Measurements from ENCODE around the gene S1PR3. TPM values are rescaled to one million over a fixed set of nuclear protein-coding genes. Genes with fewer than 3 reads are reported as not detected.
A peak's percentile ranks its signal among the peaks of the same experiment; 100 is the strongest.

Gene S1PR3
- total RNA-seq, 4 donors from 2014 or later: 1.9 to 6.7 (median 4.3) TPM

DNA sequence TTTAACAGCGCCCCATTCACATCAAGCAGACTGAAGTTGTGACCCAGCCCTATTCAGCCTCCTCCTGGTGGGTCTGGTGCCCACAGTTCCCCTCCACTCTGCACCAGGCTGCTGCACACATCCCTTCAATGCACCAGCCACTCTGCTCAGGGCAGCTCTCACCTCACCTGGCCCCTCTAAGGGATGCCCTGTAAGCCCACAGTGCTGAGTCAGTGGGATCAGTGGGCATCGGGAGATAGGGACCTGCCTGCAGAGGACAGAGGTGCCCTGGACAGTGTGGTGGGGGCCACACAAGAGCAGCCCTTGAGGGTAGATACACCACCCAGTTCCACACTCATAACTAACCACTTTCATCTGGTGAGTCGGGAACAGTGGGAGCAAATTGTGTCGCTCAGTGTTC lies 38.3 kb upstream of the S1PR3 start:
- TF ChIP-seq, protein P1, sequence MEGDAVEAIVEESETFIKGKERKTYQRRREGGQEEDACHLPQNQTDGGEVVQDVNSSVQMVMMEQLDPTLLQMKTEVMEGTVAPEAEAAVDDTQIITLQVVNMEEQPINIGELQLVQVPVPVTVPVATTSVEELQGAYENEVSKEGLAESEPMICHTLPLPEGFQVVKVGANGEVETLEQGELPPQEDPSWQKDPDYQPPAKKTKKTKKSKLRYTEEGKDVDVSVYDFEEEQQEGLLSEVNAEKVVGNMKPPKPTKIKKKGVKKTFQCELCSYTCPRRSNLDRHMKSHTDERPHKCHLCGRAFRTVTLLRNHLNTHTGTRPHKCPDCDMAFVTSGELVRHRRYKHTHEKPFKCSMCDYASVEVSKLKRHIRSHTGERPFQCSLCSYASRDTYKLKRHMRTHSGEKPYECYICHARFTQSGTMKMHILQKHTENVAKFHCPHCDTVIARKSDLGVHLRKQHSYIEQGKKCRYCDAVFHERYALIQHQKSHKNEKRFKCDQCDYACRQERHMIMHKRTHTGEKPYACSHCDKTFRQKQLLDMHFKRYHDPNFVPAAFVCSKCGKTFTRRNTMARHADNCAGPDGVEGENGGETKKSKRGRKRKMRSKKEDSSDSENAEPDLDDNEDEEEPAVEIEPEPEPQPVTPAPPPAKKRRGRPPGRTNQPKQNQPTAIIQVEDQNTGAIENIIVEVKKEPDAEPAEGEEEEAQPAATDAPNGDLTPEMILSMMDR (IDR thresholded peaks at IDR 0.05): no peak
- TF ChIP-seq POLR2A (IDR thresholded peaks at IDR 0.05): no peak
- no peak for DNase-seq
- Histone ChIP-seq H3K9me3 (no peaks in the 10 kb centered on the region), H3K4me3 (no peak overlapping the region), H3K27ac (no peak overlapping the region), H3K27me3 (no peaks in the 10 kb centered on the region), H3K36me3 (no peaks in the 10 kb centered on the region), H3K4me1 (peaks cover 0 to 21% (median 0%) of the 10 kb centered on the region in 4 donors)

DNA sequence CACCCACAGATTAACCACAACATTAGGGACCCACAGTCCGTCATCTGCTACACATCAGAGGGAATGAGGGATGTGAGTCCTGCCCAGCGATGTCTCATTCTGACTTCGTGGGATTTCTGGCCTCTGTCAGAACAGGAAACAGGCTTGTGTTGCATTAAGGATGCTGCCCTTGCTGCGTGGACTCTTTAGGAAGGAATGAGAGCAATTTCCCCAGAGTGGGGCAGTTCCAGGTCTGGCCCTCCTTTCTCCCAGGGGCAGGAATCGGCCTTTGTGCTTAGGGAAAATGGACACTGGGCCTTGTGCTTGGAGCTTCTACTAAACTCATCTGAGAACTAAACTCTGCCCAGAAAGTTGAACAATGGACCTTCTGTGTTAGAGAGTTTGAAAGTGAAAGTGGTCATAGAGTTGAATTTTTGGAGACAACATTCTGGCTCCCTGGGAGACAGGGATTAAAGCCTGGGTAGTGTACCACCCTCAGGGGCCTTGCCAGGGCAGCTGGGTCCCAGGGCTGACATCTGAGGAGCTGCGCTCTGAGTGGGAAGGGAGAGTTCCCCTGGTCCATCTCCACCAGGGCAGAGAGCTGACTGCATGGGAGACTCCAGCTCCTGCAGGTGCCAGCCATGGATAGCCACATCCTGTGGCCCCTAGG lies 37.8 kb upstream of the S1PR3 start:
- Histone ChIP-seq H3K9me3 (no peaks in the 10 kb centered on the region), H3K27ac (peak overlapping the region in 1 of 4 donors; percentile 17)

GRCh38 chr9:88954066-88954465 lies 37.2 kb upstream of the S1PR3 start:
- Histone ChIP-seq H3K27me3 (no peaks in the 10 kb centered on the region), H3K27ac (no peak overlapping the region), H3K4me3 (no peak overlapping the region), H3K36me3 (no peaks in the 10 kb centered on the region), H3K9me3 (no peaks in the 10 kb centered on the region), H3K4me1 (peaks cover 0 to 21% (median 0%) of the 10 kb centered on the region in 4 donors)
- no peak for TF ChIP-seq POLR2A (IDR thresholded peaks at IDR 0.05)
- TF ChIP-seq, protein P1 (IDR thresholded peaks at IDR 0.05): no peak
- DNase-seq: no peak

More for the DNA sequence above, 37.8 kb upstream of the S1PR3 start:
- Histone ChIP-seq H3K4me3 (no peak overlapping the region), H3K27me3 (no peaks in the 10 kb centered on the region), H3K36me3 (no peaks in the 10 kb centered on the region), H3K4me1 (peaks cover 0 to 21% (median 0%) of the 10 kb centered on the region in 4 donors)
- TF ChIP-seq, protein P1 (IDR thresholded peaks at IDR 0.05): no peak
- TF ChIP-seq POLR2A (IDR thresholded peaks at IDR 0.05): no peak
- DNase-seq: no peak

DNA sequence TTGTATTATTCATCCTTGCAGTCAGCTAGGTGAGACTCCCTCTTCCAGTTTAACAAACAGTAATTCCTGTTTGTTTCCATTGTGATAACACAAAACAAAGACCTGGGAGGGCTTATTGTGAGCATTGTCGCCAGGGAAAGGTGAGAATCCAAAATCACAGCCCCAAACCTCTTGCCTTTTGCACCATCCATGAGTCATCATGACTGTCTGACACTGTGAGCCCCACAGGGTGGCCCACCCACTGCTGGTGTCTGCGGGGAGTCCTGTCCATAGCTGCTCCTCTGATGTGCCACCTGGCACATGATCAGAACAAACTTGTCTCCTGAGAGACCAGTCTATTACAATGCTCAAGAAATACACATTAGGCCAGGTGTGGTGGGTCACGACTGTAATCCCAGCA lies 33.7 kb upstream of the S1PR3 start:
- no peaks in the 10 kb centered on the region for H3K27me3 ChIP-seq
- peaks cover 0 to 5% (median 0%) of the 10 kb centered on the region in 4 donors for H3K4me1 ChIP-seq
- no peak for TF ChIP-seq POLR2A (IDR thresholded peaks at IDR 0.05)
- TF ChIP-seq, protein P1 (IDR thresholded peaks at IDR 0.05): no peak
- no peak overlapping the region for H3K4me3 ChIP-seq
- no peaks in the 10 kb centered on the region for H3K36me3 ChIP-seq
- H3K27ac ChIP-seq: no peak overlapping the region
- H3K9me3 ChIP-seq: no peaks in the 10 kb centered on the region
- DNase-seq: no peak

- TF ChIP-seq, protein P1 (IDR thresholded peaks at IDR 0.05): no peak
- no peak for TF ChIP-seq POLR2A (IDR thresholded peaks at IDR 0.05)
- Histone ChIP-seq H3K9me3 (no peaks in the 10 kb centered on the region), H3K27ac (no peak overlapping the region), H3K4me3 (no peak overlapping the region), H3K4me1 (no peaks in the 10 kb centered on the region), H3K27me3 (no peaks in the 10 kb centered on the region), H3K36me3 (no peaks in the 10 kb centered on the region)
- no peak for DNase-seq
Observed at GRCh38 chr9:88959727-88960469, 31.4 kb upstream of the S1PR3 start.

Measured in Peyer's patch (tissue), 4 donors.